Measurements from ENCODE around the gene PRPS1. TPM values are rescaled to one million over a fixed set of nuclear protein-coding genes. Genes with fewer than 3 reads are reported as not detected.

The PRPS1 gene
- total RNA-seq, 1 experiment from 2014 or later: 126 TPM

DNA sequence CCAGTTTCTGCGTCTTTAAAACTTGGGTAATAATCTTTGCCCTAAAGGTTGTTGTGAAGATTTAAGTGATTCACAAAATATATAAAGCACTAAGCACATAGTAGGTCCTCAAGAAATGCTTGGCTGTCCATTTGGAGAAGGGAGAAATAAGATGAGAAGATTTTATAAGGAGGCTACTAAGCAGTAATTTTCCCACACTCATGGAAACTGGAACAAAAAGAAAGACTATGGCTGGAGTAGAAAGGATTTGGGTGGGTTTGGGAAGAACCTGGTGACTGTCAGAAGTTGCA is 47.0 kb downstream of the PRPS1 start:
- Mint-ChIP-seq H3K4me1 (peaks cover 30% of the 10 kb centered on the region), H3K27me3 (ENCODE audit: low read depth) (peaks cover 5% of the 10 kb centered on the region; the same call in 1 of the 2 replicates), H3K4me3 (no peak overlapping the region), H3K9me3 (no peaks in the 10 kb centered on the region), H3K27ac (no peak overlapping the region), H3K36me3 (no peaks in the 10 kb centered on the region)
- CTCF ChIA-PET: no interaction called here
- DNase-seq (ENCODE audit: low spot score) (no peak), ATAC-seq (no peak)
- POLR2A ChIA-PET: interaction anchor here (3.5 kb wide), 1 partner anchor 41 kb away, joined by 11 read pairs; no protein-coding TSS in a partner anchor
- TF ChIP-seq ZNF416 (CRISPR knock-in tag; IDR thresholded peaks at IDR 0.05) (no peak), ATF1 (CRISPR knock-in tag; IDR thresholded peaks at IDR 0.05) (no peak), EMX1 (CRISPR knock-in tag; IDR thresholded peaks at IDR 0.05) (no peak), ZNF671 (CRISPR knock-in tag; IDR thresholded peaks at IDR 0.05) (no peak), E2F4 (CRISPR knock-in tag; IDR thresholded peaks at IDR 0.05; ENCODE audit: borderline replicate concordance, low read depth) (no peak), GTF2I (CRISPR knock-in tag; conservative IDR thresholded peaks at IDR 0.05) (no peak), ATF6 (CRISPR knock-in tag; IDR thresholded peaks at IDR 0.05) (no peak), CDX4 (CRISPR knock-in tag; IDR thresholded peaks at IDR 0.05; ENCODE audit: borderline replicate concordance) (no peak), TP53 (CRISPR knock-in tag; IDR thresholded peaks at IDR 0.05) (no peak), ZNF317 (CRISPR knock-in tag; IDR thresholded peaks at IDR 0.05; ENCODE audit: borderline replicate concordance, low read depth) (no peak), AFF4 (CRISPR knock-in tag; IDR thresholded peaks at IDR 0.05; ENCODE audit: borderline replicate concordance) (no peak), TEAD4 (CRISPR knock-in tag; IDR thresholded peaks at IDR 0.05) (no peak), ATF2 (CRISPR knock-in tag; IDR thresholded peaks at IDR 0.05; ENCODE audit: borderline replicate concordance, low read depth) (no peak), ZNF532 (CRISPR knock-in tag; IDR thresholded peaks at IDR 0.05; ENCODE audit: borderline replicate concordance) (no peak), NR3C1 (CRISPR knock-in tag; conservative IDR thresholded peaks at IDR 0.05; ENCODE audit: low read depth) (no peak)
- TF ChIP-seq, protein P1, sequence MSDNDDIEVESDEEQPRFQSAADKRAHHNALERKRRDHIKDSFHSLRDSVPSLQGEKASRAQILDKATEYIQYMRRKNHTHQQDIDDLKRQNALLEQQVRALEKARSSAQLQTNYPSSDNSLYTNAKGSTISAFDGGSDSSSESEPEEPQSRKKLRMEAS (CRISPR knock-in tag; IDR thresholded peaks at IDR 0.05): no peak
- TF ChIP-seq, protein P2, sequence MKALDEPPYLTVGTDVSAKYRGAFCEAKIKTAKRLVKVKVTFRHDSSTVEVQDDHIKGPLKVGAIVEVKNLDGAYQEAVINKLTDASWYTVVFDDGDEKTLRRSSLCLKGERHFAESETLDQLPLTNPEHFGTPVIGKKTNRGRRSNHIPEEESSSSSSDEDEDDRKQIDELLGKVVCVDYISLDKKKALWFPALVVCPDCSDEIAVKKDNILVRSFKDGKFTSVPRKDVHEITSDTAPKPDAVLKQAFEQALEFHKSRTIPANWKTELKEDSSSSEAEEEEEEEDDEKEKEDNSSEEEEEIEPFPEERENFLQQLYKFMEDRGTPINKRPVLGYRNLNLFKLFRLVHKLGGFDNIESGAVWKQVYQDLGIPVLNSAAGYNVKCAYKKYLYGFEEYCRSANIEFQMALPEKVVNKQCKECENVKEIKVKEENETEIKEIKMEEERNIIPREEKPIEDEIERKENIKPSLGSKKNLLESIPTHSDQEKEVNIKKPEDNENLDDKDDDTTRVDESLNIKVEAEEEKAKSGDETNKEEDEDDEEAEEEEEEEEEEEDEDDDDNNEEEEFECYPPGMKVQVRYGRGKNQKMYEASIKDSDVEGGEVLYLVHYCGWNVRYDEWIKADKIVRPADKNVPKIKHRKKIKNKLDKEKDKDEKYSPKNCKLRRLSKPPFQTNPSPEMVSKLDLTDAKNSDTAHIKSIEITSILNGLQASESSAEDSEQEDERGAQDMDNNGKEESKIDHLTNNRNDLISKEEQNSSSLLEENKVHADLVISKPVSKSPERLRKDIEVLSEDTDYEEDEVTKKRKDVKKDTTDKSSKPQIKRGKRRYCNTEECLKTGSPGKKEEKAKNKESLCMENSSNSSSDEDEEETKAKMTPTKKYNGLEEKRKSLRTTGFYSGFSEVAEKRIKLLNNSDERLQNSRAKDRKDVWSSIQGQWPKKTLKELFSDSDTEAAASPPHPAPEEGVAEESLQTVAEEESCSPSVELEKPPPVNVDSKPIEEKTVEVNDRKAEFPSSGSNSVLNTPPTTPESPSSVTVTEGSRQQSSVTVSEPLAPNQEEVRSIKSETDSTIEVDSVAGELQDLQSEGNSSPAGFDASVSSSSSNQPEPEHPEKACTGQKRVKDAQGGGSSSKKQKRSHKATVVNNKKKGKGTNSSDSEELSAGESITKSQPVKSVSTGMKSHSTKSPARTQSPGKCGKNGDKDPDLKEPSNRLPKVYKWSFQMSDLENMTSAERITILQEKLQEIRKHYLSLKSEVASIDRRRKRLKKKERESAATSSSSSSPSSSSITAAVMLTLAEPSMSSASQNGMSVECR (CRISPR knock-in tag; IDR thresholded peaks at IDR 0.05; ENCODE audit: borderline replicate concordance): no peak
